ENCODE measurements around the gene ATP2A2. TPM values are rescaled to one million over a fixed set of nuclear protein-coding genes. Genes with fewer than 3 reads are reported as not detected.

Gene ATP2A2
- total RNA-seq, 2 donors from 2014 or later, result 247 to 359 TPM

- Mint-ChIP-seq H3K4me1 (ENCODE audit: low read depth in 2 of 2) (no peaks in the 10 kb centered on the region), H3K36me3 (no peaks in the 10 kb centered on the region)
Observed at GRCh38 chr12:110270125-110270962, 10.7 kb upstream of the ATP2A2 start.

GRCh38 chr12:110271015-110271414, 10.0 kb upstream of the ATP2A2 start:
- peaks cover 6 to 18% of the 10 kb centered on the region in 2 donors for H3K27me3 Mint-ChIP-seq
- no peak overlapping the region for H3K27ac Mint-ChIP-seq
- no peak for DNase-seq (ENCODE audit: low spot score)
- H3K4me3 Mint-ChIP-seq, result no peak overlapping the region
- no peaks in the 10 kb centered on the region for H3K9me3 Mint-ChIP-seq
- ATAC-seq, result no peak
- H3K36me3 Mint-ChIP-seq, result no peaks in the 10 kb centered on the region
- no peaks in the 10 kb centered on the region for H3K4me1 Mint-ChIP-seq (ENCODE audit: low read depth in 2 of 2)

More at GRCh38 chr12:110270125-110270962, 10.7 kb upstream of the ATP2A2 start:
- Mint-ChIP-seq H3K27me3 (peaks cover 6 to 18% of the 10 kb centered on the region in 2 donors), H3K27ac (no peak overlapping the region), H3K9me3 (no peaks in the 10 kb centered on the region), H3K4me3 (no peak overlapping the region)
- ATAC-seq (no peak), DNase-seq (ENCODE audit: low spot score) (no peak)

- no peak for DNase-seq (ENCODE audit: low spot score)
- H3K27ac Mint-ChIP-seq, result peak overlapping the region in 1 of 2 donors; percentile 22
- ATAC-seq, result no peak
- no peaks in the 10 kb centered on the region for H3K36me3 Mint-ChIP-seq
- H3K9me3 Mint-ChIP-seq, result no peaks in the 10 kb centered on the region
- peaks cover 10 to 12% of the 10 kb centered on the region in 2 donors for H3K4me1 Mint-ChIP-seq (ENCODE audit: low read depth in 2 of 2)
- no peaks in the 10 kb centered on the region for H3K27me3 Mint-ChIP-seq
- no peak overlapping the region for H3K4me3 Mint-ChIP-seq
Observed at GRCh38 chr12:110277530-110278254, 3.4 kb upstream of the ATP2A2 start.

DNA sequence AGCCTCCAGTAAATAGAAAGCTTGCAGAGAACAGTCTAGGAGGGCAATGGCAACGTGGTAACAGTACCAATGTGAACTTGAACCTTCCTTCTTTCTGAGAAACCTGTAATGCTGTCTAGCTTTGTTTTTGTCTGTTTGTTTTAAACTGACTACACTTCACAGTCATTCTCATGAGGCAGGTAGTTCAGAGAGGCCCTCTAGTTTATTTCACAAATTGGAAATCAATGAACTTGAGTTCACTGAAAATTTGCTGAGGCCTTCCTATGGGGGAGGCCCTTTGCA, 2.9 kb upstream of the ATP2A2 start:
- Mint-ChIP-seq H3K36me3 (peaks cover 5% of the 10 kb centered on the region), H3K27me3 (no peaks in the 10 kb centered on the region), H3K9me3 (no peaks in the 10 kb centered on the region), H3K27ac (peak overlapping the region in 1 of 2 donors; percentile 22), H3K4me1 (ENCODE audit: low read depth in 2 of 2) (peaks cover 15 to 17% of the 10 kb centered on the region in 2 donors), H3K4me3 (no peak overlapping the region)
- DNase-seq (ENCODE audit: low spot score) (no peak), ATAC-seq (no peak)

DNA sequence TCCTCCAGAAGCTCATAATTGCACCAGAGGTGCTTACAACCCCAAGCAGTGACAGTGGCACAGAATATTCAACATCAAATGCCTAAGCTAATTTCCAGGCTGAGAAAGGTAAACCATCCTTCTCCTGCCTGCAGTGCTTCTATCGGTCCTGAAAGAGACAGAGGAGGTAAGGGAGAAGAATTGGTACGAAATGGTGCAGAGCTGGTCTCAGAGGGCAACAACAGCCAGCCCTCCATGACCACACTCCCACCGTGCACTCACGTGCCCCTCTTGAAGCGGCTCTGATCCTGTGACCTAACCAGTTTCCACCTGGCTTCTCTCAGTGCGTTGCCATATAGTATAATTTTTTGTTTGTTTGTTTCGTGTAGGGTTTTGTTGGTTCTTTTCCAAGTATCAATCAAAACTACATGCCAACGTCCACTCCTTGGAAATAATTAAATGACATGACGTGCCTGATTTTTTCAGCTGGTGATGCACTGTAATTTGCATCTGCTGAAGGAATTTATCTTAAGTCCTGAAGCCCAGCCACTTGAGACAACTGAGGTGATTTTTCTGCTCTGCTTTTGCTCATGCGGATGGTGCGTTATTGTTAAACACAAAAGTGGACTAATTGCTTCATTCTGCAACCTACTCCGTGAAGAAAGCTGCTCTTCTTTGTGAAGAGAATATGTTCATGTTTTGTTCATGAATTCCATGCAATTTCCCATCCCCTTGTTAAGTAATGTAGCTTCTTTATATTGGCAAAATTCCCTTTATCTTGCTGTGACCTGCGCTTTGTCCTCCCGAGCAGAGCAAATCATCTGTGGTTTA, 1.3 kb upstream of the ATP2A2 start:
- Mint-ChIP-seq H3K27me3 (no peaks in the 10 kb centered on the region), H3K9me3 (no peaks in the 10 kb centered on the region), H3K36me3 (peaks cover 19% of the 10 kb centered on the region), H3K27ac (peak overlapping the region; percentile 59 to 70), H3K4me3 (peak overlapping the region; percentile 91), H3K4me1 (ENCODE audit: low read depth in 2 of 2) (peaks cover 30 to 31% of the 10 kb centered on the region in 2 donors)
- ATAC-seq, result no peak
- DNase-seq (ENCODE audit: low spot score), result no peak

DNA sequence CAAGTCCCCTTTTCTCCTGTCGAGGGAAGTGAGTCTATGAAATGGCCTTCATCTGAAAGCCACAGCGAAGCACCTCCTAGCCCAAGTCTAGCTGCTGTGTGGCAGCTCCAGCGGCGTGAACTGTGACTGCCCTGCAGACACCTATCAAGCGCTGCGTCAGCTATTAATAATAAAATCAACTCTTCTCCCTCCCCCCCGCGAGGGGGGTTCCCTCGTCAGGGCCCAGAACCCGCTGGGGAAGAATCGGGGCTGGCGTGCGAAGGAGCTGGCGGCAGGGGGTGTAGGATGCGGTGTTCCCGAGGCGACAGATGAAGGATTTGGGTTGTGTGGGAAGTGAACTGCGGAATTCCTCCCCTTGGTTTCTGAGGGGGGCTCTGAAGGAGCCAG, 662 bp upstream of the ATP2A2 start:
- DNase-seq (ENCODE audit: low spot score) (peak; percentile 64), ATAC-seq (peak in 1 of 2 donors; percentile 0)

GRCh38 chr12:110281549-110282299, 677 bp downstream of the ATP2A2 start:
- H3K4me1 Mint-ChIP-seq (ENCODE audit: low read depth in 2 of 2), result peaks cover 37 to 43% of the 10 kb centered on the region in 2 donors
- peak; percentile 77 for DNase-seq (ENCODE audit: low spot score)
- peaks cover 26% of the 10 kb centered on the region for H3K36me3 Mint-ChIP-seq
- no peaks in the 10 kb centered on the region for H3K27me3 Mint-ChIP-seq
- peak overlapping the region; percentile 91 for H3K4me3 Mint-ChIP-seq
- peak; percentile 67 to 69 for ATAC-seq
- H3K9me3 Mint-ChIP-seq, result no peaks in the 10 kb centered on the region
- H3K27ac Mint-ChIP-seq, result peak overlapping the region; percentile 11 to 75

More for the DNA sequence above, 662 bp upstream of the ATP2A2 start:
- Mint-ChIP-seq H3K9me3 (no peaks in the 10 kb centered on the region), H3K36me3 (peaks cover 24% of the 10 kb centered on the region), H3K4me3 (peak overlapping the region; percentile 91), H3K27me3 (no peaks in the 10 kb centered on the region), H3K27ac (peak overlapping the region; percentile 59 to 70), H3K4me1 (ENCODE audit: low read depth in 2 of 2) (peaks cover 34 to 37% of the 10 kb centered on the region in 2 donors)

- Mint-ChIP-seq H3K36me3 (peaks cover 26% of the 10 kb centered on the region), H3K4me3 (peak overlapping the region; percentile 91), H3K27ac (peak overlapping the region; percentile 11 to 75), H3K27me3 (no peaks in the 10 kb centered on the region), H3K9me3 (no peaks in the 10 kb centered on the region), H3K4me1 (ENCODE audit: low read depth in 2 of 2) (peaks cover 38 to 47% of the 10 kb centered on the region in 2 donors)
- DNase-seq (ENCODE audit: low spot score), result no peak
- ATAC-seq, result peak; percentile 15 to 34
Observed at GRCh38 chr12:110282300-110282860, 1.3 kb downstream of the ATP2A2 start.

DNA sequence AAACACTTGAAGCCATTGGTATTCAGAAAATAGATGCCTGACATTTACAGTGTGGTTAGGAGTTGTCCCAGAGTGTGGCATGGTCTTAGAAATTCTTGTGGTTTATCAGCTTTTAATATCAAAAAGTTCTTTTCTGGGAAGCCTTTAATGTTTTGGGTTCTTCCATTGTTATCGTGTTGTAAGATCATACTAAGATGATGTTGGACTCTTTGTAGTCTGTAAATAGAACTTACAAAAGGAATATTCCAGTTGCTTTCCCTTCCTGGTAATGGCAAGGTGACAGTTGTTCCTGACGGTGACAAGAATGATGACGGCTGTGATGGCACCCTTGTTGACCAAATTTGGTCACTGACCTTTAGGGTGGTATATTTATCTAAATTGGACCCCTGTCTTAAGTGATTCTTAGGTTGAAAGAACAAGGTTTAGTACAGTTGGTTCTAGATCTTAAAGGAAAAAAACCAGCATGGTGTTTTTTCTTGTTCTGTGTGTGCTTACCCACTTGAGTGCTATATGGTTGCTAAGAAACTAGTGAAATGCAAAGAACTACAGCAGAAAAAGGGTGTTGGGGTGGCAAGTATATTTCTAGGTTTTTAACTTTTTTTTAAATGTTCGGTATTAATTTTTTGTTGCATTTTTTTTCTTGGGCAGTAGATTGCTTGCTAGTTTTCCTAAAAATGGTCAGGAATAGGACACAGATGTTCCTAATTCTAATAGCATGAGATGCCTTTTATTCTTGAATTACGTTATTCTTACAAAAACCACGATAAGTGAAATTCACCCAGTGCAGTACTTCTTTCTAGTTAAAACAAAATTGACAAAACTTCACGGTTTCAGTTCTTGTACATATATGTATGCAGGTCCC, 2.1 kb downstream of the ATP2A2 start:
- DNase-seq (ENCODE audit: low spot score) (no peak), ATAC-seq (no peak)
- Mint-ChIP-seq H3K27ac (peak overlapping the region; percentile 11 to 75), H3K4me3 (peak overlapping the region; percentile 91), H3K27me3 (no peaks in the 10 kb centered on the region), H3K36me3 (peaks cover 26% of the 10 kb centered on the region), H3K4me1 (ENCODE audit: low read depth in 2 of 2) (peaks cover 38 to 47% of the 10 kb centered on the region in 2 donors), H3K9me3 (no peaks in the 10 kb centered on the region)

DNA sequence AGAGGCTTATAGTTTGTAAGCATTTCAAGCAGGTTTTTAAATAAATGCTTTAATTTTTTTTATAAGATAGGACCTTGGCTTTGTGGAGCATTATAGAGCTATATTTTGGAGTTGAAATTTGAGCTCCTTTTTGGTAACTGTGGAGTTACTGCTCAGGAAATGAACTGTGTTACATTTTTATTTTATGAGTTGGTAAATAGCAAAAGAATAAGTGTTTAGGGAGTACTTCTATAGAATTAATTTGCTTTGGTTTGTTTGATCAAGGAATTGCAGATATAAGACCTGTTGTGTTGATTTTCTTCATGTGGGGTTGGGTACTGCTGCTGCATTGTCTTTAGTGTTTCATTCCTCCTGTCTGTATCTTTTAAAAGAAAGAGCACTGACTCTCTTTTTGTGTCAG, 3.5 kb downstream of the ATP2A2 start:
- Mint-ChIP-seq H3K4me3 (peak overlapping the region; percentile 91), H3K9me3 (no peaks in the 10 kb centered on the region), H3K27ac (peak overlapping the region; percentile 11 to 25), H3K36me3 (peaks cover 35% of the 10 kb centered on the region), H3K4me1 (ENCODE audit: low read depth in 2 of 2) (peaks cover 49 to 59% of the 10 kb centered on the region in 2 donors), H3K27me3 (no peaks in the 10 kb centered on the region)
- ATAC-seq, result no peak
- no peak for DNase-seq (ENCODE audit: low spot score)

GRCh38 chr12:110286623-110287022, 5.6 kb downstream of the ATP2A2 start:
- no peak for ATAC-seq
- Mint-ChIP-seq H3K36me3 (peaks cover 35% of the 10 kb centered on the region), H3K27ac (peak overlapping the region; percentile 27 to 39), H3K4me1 (ENCODE audit: low read depth in 2 of 2) (peaks cover 50 to 58% of the 10 kb centered on the region in 2 donors), H3K9me3 (no peaks in the 10 kb centered on the region), H3K4me3 (peak overlapping the region; percentile 91), H3K27me3 (no peaks in the 10 kb centered on the region)
- no peak for DNase-seq (ENCODE audit: low spot score)

- Mint-ChIP-seq H3K27me3 (no peaks in the 10 kb centered on the region), H3K9me3 (no peaks in the 10 kb centered on the region), H3K4me3 (no peak overlapping the region), H3K4me1 (ENCODE audit: low read depth in 2 of 2) (peaks cover 41 to 50% of the 10 kb centered on the region in 2 donors), H3K36me3 (peaks cover 32% of the 10 kb centered on the region), H3K27ac (peak overlapping the region in 1 of 2 donors; percentile 27)
- DNase-seq (ENCODE audit: low spot score) (no peak), ATAC-seq (no peak)
Observed at GRCh38 chr12:110287986-110288385, 6.9 kb downstream of the ATP2A2 start.
